GM12891 (cell line): Measurements from ENCODE around the gene PSPH.

ENCODE experiments used
- PAX5 ChIP-seq: IDR thresholded peaks from 2 replicates; pipeline ENCODE4 v1.6.1; 2011; ENCODE audit warnings: low read length, moderate library complexity, mild to moderate bottlenecking; ENCODE audit not compliant: insufficient read depth, severe bottlenecking
- POLR2A ChIP-seq: IDR thresholded peaks from 2 replicates; pipeline ENCODE4 v1.6.1; 2011; ENCODE audit warnings: low read depth, low read length, control low read depth
- POLR2AphosphoS5 ChIP-seq: IDR thresholded peaks from 2 replicates; pipeline ENCODE4 v1.6.1; 2011; ENCODE audit warnings: low read depth, low read length, control low read depth
- SPI1 ChIP-seq: IDR thresholded peaks from 2 replicates; pipeline ENCODE4 v1.6.1; 2011; ENCODE audit warnings: low read depth, low read length, control low read depth
- TAF1 ChIP-seq: IDR thresholded peaks from 2 replicates; pipeline ENCODE4 v1.6.1; 2011; ENCODE audit warnings: low read depth, low read length, control low read depth

GRCh38 chr7:56053379-56053778 lies 2.1 kb upstream of the PSPH start:
- no peak for TF ChIP-seq POLR2A
- TF ChIP-seq POLR2AphosphoS5 = no peak
- TF ChIP-seq TAF1 = no peak
- TF ChIP-seq SPI1 = no peak
- no peak for TF ChIP-seq PAX5
